KMS-11 (cell line): ENCODE results near the gene ATAT1.

Source experiments
- H2AFZ ChIP-seq: fragments of 200-600 bp; sonication (generic); 2 replicates; pipeline ENCODE4 v1.6.1; 2016; ENCODE audit warnings: antibody characterized with exemption, mixed run types, low read depth
- H3K27ac ChIP-seq: fragments of 200-600 bp; sonication (generic); 2 replicates; pipeline ENCODE4 v1.6.1; 2016; ENCODE audit warnings: mild to moderate bottlenecking, mixed run types
- H3K27me3 ChIP-seq: fragments of 200-600 bp; sonication (generic); 2 replicates; pipeline ENCODE4 v1.6.1; 2017; ENCODE audit warnings: mild to moderate bottlenecking, low read depth, mixed run types, moderate library complexity; ENCODE audit not compliant: insufficient read depth
- H3K36me3 ChIP-seq: fragments of 200-600 bp; sonication (generic); 2 replicates; pipeline ENCODE4 v1.6.1; 2017; ENCODE audit warnings: mild to moderate bottlenecking, mixed run types; ENCODE audit not compliant: insufficient read depth
- H3K4me1 ChIP-seq: fragments of 200-600 bp; sonication (generic); 2 replicates; pipeline ENCODE4 v1.6.1; 2016; ENCODE audit warnings: mild to moderate bottlenecking, low read depth, mixed run types; ENCODE audit not compliant: poor library complexity, severe bottlenecking
- H3K4me2 ChIP-seq: fragments of 200-600 bp; sonication (generic); 2 replicates; pipeline ENCODE4 v1.7.0; 2016; ENCODE audit warnings: mild to moderate bottlenecking, mixed run types
- H3K4me3 ChIP-seq: fragments of 200-600 bp; sonication (generic); IDR thresholded peaks from 2 replicates; pipeline ENCODE4 v1.6.1; 2017; ENCODE audit warnings: low read depth, low read length, mixed read lengths; ENCODE audit not compliant: insufficient read depth
- H3K79me2 ChIP-seq: fragments of 200-600 bp; sonication (generic); 2 replicates; pipeline ENCODE4 v1.6.1; 2016; ENCODE audit warnings: low read depth, mixed run types; ENCODE audit not compliant: insufficient read depth
- H3K9ac ChIP-seq: fragments of 200-600 bp; sonication (generic); 2 replicates; pipeline ENCODE4 v1.6.1; 2016; ENCODE audit warnings: mild to moderate bottlenecking, mixed run types
- H4K20me1 ChIP-seq: fragments of 200-600 bp; sonication (generic); 2 replicates; pipeline ENCODE4 v1.6.1; 2016; ENCODE audit warnings: mild to moderate bottlenecking, mixed run types; ENCODE audit not compliant: insufficient read depth
- CTCF ChIP-seq: fragments of 200-600 bp; sonication (generic); conservative IDR thresholded peaks from 2 replicates; pipeline ENCODE4 v1.6.1; 2017; ENCODE audit warnings: low read depth, mild to moderate bottlenecking, antibody characterized with exemption, low read length, moderate library complexity, mixed read lengths

Gene ATAT1

GRCh38 chr6:30684386-30685156 is 57.9 kb downstream of the ATAT1 start:
- H4K20me1 ChIP-seq = no peaks in the 10 kb centered on the region

GRCh38 chr6:30685157-30686008 is 58.7 kb downstream of the ATAT1 start:
- Histone ChIP-seq H3K4me1 (peaks cover 64% of the 10 kb centered on the region), H3K27me3 (no peaks in the 10 kb centered on the region), H3K27ac (no peak overlapping the region; the same call in 1 of the 2 replicates), H3K79me2 (peaks cover 49% of the 10 kb centered on the region), H3K36me3 (no peaks in the 10 kb centered on the region), H3K4me2 (peak overlapping the region; percentile 65), H4K20me1 (no peaks in the 10 kb centered on the region), H2AFZ (no peak overlapping the region), H3K9ac (peak overlapping the region; percentile 1; the same call in 1 of the 2 replicates), H3K4me3 (no peak overlapping the region)
- TF ChIP-seq CTCF = no peak

More at GRCh38 chr6:30684386-30685156, 57.9 kb downstream of the ATAT1 start:
- Histone ChIP-seq H3K4me2 (peak overlapping the region; percentile 94), H3K9ac (peak overlapping the region; percentile 13; the same call in 1 of the 2 replicates), H3K4me1 (peaks cover 62% of the 10 kb centered on the region), H2AFZ (no peak overlapping the region), H3K27me3 (no peaks in the 10 kb centered on the region), H3K79me2 (peaks cover 49% of the 10 kb centered on the region), H3K36me3 (no peaks in the 10 kb centered on the region), H3K27ac (peak overlapping the region; percentile 27; the same call in 1 of the 2 replicates), H3K4me3 (no peak overlapping the region)
- no peak for TF ChIP-seq CTCF

GRCh38 chr6:30686009-30686907 is 59.6 kb downstream of the ATAT1 start, which contains the start of gene PPP1R18:
Gene PPP1R18, minus strand, starts transcription at chr6:30686645. Its CDS starts 627 bp downstream, at chr6:30686018.
- peaks cover 63% of the 10 kb centered on the region for H3K4me1 ChIP-seq
- no peak within 1 kb of the TSS for H3K4me3 ChIP-seq
- TF ChIP-seq CTCF = no peak
- no peaks in the 10 kb centered on the region for H3K27me3 ChIP-seq
- H4K20me1 ChIP-seq = no peaks in the 10 kb centered on the region
- peak within 1 kb of the TSS; percentile 76 for H3K27ac ChIP-seq
- peaks cover 46% of the 10 kb centered on the region for H3K79me2 ChIP-seq
- H3K4me2 ChIP-seq = peak within 1 kb of the TSS; percentile 76
- H3K36me3 ChIP-seq = no peaks in the 10 kb centered on the region
- H3K9ac ChIP-seq = peak within 1 kb of the TSS; percentile 64
- H2AFZ ChIP-seq = peak within 1 kb of the TSS; percentile 63
